ENCODE measurements around the gene DEFB116.

GRCh38 chr20:31308535-31309162 lies at the start of gene DEFB116:
- TF ChIP-seq EZH2 (IDR thresholded peaks at IDR 0.05; ENCODE audit: borderline replicate concordance): no peak
- no peak for TF ChIP-seq CTCF (IDR thresholded peaks at IDR 0.05; ENCODE audit: poor library complexity)

Data from hepatocyte (in vitro differentiated cells).